Right lobe of liver (tissue), 4 donors: ENCODE data around the gene ARID4B.
"Not testable (repeated sequence)": the region's sequence is repeated elsewhere in the genome, so short reads cannot be mapped to it uniquely, and the experiment has no call there.

ENCODE experiments used
- POLR2A ChIP-seq: fragments of 450-650 bp; IDR thresholded peaks from one replicate; pipeline ENCODE4 v1.6.1; 2017; ENCODE audit warnings: antibody characterized with exemption, mild to moderate bottlenecking
- TF ChIP-seq, protein P1 (sequence below), 4 donors: fragments of 200-600 bp in 3 of 4; fragments of 450-650 bp in 1 of 4; IDR thresholded peaks; one replicate each; pipeline versions ENCODE4 v1.5.1 to v1.8.0; 2016 to 2022; ENCODE audit warnings: antibody characterized with exemption in 4 of 4, mild to moderate bottlenecking in 2 of 4
- donor health status: DM: no; HTN: no; CAD: no.
- donor health status: DM: no; HTN: no; CAD: no.
- donor health status: DM: no; HTN: yes; CAD: no.

DNA sequence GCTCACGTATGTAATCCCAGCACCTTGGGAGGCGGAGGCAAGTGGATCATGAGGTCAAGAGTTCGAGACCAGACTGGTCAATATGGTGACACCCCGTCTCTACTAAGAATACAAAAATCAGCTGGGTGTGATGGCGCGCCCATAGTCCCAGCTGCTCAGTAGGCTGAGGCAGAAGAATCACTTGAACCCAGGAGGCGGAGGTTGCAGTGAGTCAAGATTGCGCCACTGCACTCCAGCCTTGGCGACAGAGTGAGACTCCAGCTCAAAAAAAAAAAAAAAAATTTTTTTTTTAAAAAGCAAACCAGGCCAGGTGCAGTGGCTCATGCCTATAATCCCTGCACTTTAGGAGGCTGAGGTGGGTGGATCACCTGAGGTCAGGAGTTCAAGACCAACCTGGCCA, 168.7 kb downstream of the ARID4B start:
- TF ChIP-seq, protein P1, sequence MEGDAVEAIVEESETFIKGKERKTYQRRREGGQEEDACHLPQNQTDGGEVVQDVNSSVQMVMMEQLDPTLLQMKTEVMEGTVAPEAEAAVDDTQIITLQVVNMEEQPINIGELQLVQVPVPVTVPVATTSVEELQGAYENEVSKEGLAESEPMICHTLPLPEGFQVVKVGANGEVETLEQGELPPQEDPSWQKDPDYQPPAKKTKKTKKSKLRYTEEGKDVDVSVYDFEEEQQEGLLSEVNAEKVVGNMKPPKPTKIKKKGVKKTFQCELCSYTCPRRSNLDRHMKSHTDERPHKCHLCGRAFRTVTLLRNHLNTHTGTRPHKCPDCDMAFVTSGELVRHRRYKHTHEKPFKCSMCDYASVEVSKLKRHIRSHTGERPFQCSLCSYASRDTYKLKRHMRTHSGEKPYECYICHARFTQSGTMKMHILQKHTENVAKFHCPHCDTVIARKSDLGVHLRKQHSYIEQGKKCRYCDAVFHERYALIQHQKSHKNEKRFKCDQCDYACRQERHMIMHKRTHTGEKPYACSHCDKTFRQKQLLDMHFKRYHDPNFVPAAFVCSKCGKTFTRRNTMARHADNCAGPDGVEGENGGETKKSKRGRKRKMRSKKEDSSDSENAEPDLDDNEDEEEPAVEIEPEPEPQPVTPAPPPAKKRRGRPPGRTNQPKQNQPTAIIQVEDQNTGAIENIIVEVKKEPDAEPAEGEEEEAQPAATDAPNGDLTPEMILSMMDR (IDR thresholded peaks at IDR 0.05) = not testable (repeated sequence)
- TF ChIP-seq POLR2A = not testable (repeated sequence)
